Liver (tissue), 9 donors: ENCODE measurements around the gene IL36A. TPM values are rescaled to one million over a fixed set of nuclear protein-coding genes. Genes with fewer than 3 reads are reported as not detected.

Experiments used
- DNase-seq: peaks from one replicate; pipeline ENCODE4 v3.0.0-alpha.2; 2017; ENCODE audit warnings: low spot score
- H3K27ac ChIP-seq, 2 donors: one replicate each; pipeline ENCODE4 v1.7.0; 2013; ENCODE audit warnings: inconsistent platforms in 2 of 2, low read length in 2 of 2, control low read depth in 1 of 2, low read depth in 1 of 2, mild to moderate bottlenecking in 1 of 2
- H3K27me3 ChIP-seq, 4 donors: one replicate each; pipeline versions ENCODE4 v1.6.1 to v1.7.0; 2013; ENCODE audit warnings: low read length in 3 of 4, inconsistent platforms in 1 of 4, mild to moderate bottlenecking in 1 of 4, moderate library complexity in 1 of 4; ENCODE audit not compliant: control insufficient read depth in 4 of 4, insufficient read depth in 4 of 4
- H3K36me3 ChIP-seq, 4 donors: one replicate each; pipeline versions ENCODE4 v1.6.1 to v1.7.0; 2013; ENCODE audit warnings: low read length in 3 of 4, mild to moderate bottlenecking in 3 of 4, low read depth in 1 of 4, moderate library complexity in 1 of 4; ENCODE audit not compliant: control insufficient read depth in 4 of 4, insufficient read depth in 3 of 4
- H3K4me1 ChIP-seq, 4 donors: one replicate each; pipeline versions ENCODE4 v1.6.1 to v1.7.0; 2013; ENCODE audit warnings: low read length in 3 of 4, mild to moderate bottlenecking in 3 of 4, moderate library complexity in 1 of 4; ENCODE audit not compliant: control insufficient read depth in 4 of 4, insufficient read depth in 4 of 4
- H3K4me3 ChIP-seq, 3 donors: one replicate each; pipeline versions ENCODE4 v1.6.1 to v1.7.0; 2013; ENCODE audit warnings: low read length in 3 of 3, control low read depth in 1 of 3, low read depth in 1 of 3, mild to moderate bottlenecking in 1 of 3
- H3K9ac ChIP-seq, 2 donors: one replicate each; pipeline ENCODE4 v1.7.0; 2013; ENCODE audit warnings: low read length in 2 of 2, mild to moderate bottlenecking in 2 of 2, moderate library complexity in 2 of 2, control low read depth in 1 of 2, low read depth in 1 of 2
- H3K9me3 ChIP-seq, 4 donors: one replicate each; pipeline versions ENCODE4 v1.6.1 to v1.7.0; 2013; ENCODE audit warnings: low read length in 3 of 4; ENCODE audit not compliant: control insufficient read depth in 4 of 4
- EGR1 ChIP-seq, 2 donors: IDR thresholded peaks; 2 replicates each; pipeline ENCODE4 v1.6.1; 2016 to 2018; ENCODE audit warnings: antibody characterized with exemption in 2 of 2, low read depth in 2 of 2
- FOXA1 ChIP-seq: IDR thresholded peaks from 2 replicates; pipeline ENCODE4 v1.6.1; 2016; ENCODE audit warnings: antibody characterized with exemption
- FOXA2 ChIP-seq: IDR thresholded peaks from 2 replicates; pipeline ENCODE4 v1.6.1; 2016; ENCODE audit warnings: antibody characterized with exemption
- GABPA ChIP-seq, 2 donors: IDR thresholded peaks in 1 of 2; conservative IDR thresholded peaks in 1 of 2; 2 replicates each; pipeline ENCODE4 v1.6.1; 2016; ENCODE audit warnings: antibody characterized with exemption in 2 of 2, mild to moderate bottlenecking in 1 of 2, moderate library complexity in 1 of 2
- HNF4A ChIP-seq, 2 donors: conservative IDR thresholded peaks; 2 replicates each; pipeline ENCODE4 v1.6.1; 2016; ENCODE audit warnings: antibody characterized with exemption in 2 of 2, mild to moderate bottlenecking in 2 of 2
- HNF4G ChIP-seq: IDR thresholded peaks from 2 replicates; pipeline ENCODE4 v1.6.1; 2016; ENCODE audit warnings: antibody characterized with exemption
- JUND ChIP-seq, 2 donors: IDR thresholded peaks; 2 replicates each; pipeline ENCODE4 v1.6.1; 2016; ENCODE audit warnings: antibody characterized with exemption in 2 of 2
- NR2F2 ChIP-seq: IDR thresholded peaks from 2 replicates; pipeline ENCODE4 v1.6.1; 2016; ENCODE audit warnings: antibody characterized with exemption
- RAD21 ChIP-seq, 2 donors: IDR thresholded peaks; 2 replicates each; pipeline ENCODE4 v1.6.1; 2016; ENCODE audit warnings: antibody characterized with exemption in 2 of 2, mild to moderate bottlenecking in 2 of 2
- RXRA ChIP-seq, 2 donors: IDR thresholded peaks; 2 replicates each; pipeline ENCODE4 v1.6.1; 2017 to 2018; ENCODE audit warnings: antibody characterized with exemption in 2 of 2, mild to moderate bottlenecking in 1 of 2
- SP1 ChIP-seq: IDR thresholded peaks from 2 replicates; pipeline ENCODE4 v1.6.1; 2018; ENCODE audit warnings: antibody characterized with exemption, mild to moderate bottlenecking
- TAF1 ChIP-seq: conservative IDR thresholded peaks from 2 replicates; pipeline ENCODE4 v1.6.1; 2016; ENCODE audit warnings: antibody characterized with exemption, mild to moderate bottlenecking
- YY1 ChIP-seq: IDR thresholded peaks from 2 replicates; pipeline ENCODE4 v1.6.1; 2016; ENCODE audit warnings: antibody characterized with exemption, mild to moderate bottlenecking
- WGBS: extraction: QIAGEN DNeasy Blood & Tissue Kit; methylation state at CpG from one replicate; pipeline ENCODE4 v1.1.7; 2013; 5-methylcytosine and 5-hydroxymethylcytosine counted together
- polyA plus RNA-seq, 2 donors: library from polyadenylated mRNA; stranded (reverse) in 1 of 2; unstranded in 1 of 2; fragments of 200-250 nt in 1 of 2; fragments of >200 nt in 1 of 2; fragmentation: Nextera tagmentation in 1 of 2; extraction: Ambion mirVana in 1 of 2; gene quantifications; one replicate each; pipeline versions ENCODE4 v1.2.1 to v1.2.3, GENCODE V29; 2013 to 2015
- total RNA-seq, 2 donors: library from RNA; depleted of rRNA; stranded (reverse); fragments of >200 nt; gene quantifications; one replicate each; pipeline ENCODE4 v1.2.3, GENCODE V29; 2014
- TF ChIP-seq, protein P1 (sequence below): fragments of 150-350 bp; IDR thresholded peaks from 2 replicates; pipeline ENCODE4 v1.5.1; 2017; ENCODE audit warnings: improper control_type of control experiment, low read depth, low read length; ENCODE audit not compliant: missing input control
- TF ChIP-seq, protein P2 (sequence below): IDR thresholded peaks from 2 replicates; pipeline ENCODE4 v1.6.1; 2016; ENCODE audit warnings: antibody characterized with exemption
- donor health status: healthy.
- donor health status: healthy.
- donor health status: healthy.
- donor health status: healthy.
- donor health status: healthy.

The IL36A gene
- total and polyA plus RNA-seq, 4 donors = not detected

DNA sequence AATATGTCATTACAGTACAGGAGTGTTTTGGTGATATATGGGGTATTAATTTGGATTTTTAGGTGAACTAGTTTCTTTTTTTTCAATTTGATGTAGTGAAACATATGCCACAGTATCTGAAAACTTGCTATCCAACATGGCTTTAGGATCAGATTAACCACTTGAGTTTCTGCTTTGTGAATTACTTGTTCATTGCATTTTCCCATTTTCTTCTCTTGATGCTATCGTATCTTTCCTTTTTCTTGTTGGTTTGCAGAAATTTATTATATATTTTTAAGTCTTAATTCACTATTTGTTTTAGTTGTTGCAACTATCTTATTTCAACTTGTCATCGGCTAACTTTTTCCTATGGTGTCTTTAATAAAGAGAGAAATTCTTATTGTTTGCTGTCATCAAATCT, 8.8 kb downstream of the IL36A start:
- H3K27ac ChIP-seq = no peak overlapping the region
- no peaks in the 10 kb centered on the region for H3K4me1 ChIP-seq
- TF ChIP-seq GABPA (IDR thresholded peaks at IDR 0.05 in 1 of 2, conservative IDR thresholded peaks at IDR 0.05 in 1 of 2) (no peak), EGR1 (IDR thresholded peaks at IDR 0.05; ENCODE audit: low read depth in 2 of 2) (no peak), TAF1 (no peak), HNF4G (no peak), JUND (IDR thresholded peaks at IDR 0.05) (no peak), RXRA (IDR thresholded peaks at IDR 0.05) (no peak), RAD21 (IDR thresholded peaks at IDR 0.05) (no peak), YY1 (no peak), FOXA2 (no peak), SP1 (no peak), NR2F2 (no peak)
- TF ChIP-seq, protein P1, sequence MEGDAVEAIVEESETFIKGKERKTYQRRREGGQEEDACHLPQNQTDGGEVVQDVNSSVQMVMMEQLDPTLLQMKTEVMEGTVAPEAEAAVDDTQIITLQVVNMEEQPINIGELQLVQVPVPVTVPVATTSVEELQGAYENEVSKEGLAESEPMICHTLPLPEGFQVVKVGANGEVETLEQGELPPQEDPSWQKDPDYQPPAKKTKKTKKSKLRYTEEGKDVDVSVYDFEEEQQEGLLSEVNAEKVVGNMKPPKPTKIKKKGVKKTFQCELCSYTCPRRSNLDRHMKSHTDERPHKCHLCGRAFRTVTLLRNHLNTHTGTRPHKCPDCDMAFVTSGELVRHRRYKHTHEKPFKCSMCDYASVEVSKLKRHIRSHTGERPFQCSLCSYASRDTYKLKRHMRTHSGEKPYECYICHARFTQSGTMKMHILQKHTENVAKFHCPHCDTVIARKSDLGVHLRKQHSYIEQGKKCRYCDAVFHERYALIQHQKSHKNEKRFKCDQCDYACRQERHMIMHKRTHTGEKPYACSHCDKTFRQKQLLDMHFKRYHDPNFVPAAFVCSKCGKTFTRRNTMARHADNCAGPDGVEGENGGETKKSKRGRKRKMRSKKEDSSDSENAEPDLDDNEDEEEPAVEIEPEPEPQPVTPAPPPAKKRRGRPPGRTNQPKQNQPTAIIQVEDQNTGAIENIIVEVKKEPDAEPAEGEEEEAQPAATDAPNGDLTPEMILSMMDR = no peak
- TF ChIP-seq, protein P2, sequence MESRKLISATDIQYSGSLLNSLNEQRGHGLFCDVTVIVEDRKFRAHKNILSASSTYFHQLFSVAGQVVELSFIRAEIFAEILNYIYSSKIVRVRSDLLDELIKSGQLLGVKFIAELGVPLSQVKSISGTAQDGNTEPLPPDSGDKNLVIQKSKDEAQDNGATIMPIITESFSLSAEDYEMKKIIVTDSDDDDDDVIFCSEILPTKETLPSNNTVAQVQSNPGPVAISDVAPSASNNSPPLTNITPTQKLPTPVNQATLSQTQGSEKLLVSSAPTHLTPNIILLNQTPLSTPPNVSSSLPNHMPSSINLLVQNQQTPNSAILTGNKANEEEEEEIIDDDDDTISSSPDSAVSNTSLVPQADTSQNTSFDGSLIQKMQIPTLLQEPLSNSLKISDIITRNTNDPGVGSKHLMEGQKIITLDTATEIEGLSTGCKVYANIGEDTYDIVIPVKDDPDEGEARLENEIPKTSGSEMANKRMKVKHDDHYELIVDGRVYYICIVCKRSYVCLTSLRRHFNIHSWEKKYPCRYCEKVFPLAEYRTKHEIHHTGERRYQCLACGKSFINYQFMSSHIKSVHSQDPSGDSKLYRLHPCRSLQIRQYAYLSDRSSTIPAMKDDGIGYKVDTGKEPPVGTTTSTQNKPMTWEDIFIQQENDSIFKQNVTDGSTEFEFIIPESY = no peak
- H3K9me3 ChIP-seq = no peaks in the 10 kb centered on the region
- 93% methylated on average over 2 of the region's 2 CpGs for WGBS
- no peak for DNase-seq
- no peaks in the 10 kb centered on the region for H3K36me3 ChIP-seq
- H3K9ac ChIP-seq = no peak overlapping the region
- no peaks in the 10 kb centered on the region for H3K27me3 ChIP-seq
- no peak overlapping the region for H3K4me3 ChIP-seq

DNA sequence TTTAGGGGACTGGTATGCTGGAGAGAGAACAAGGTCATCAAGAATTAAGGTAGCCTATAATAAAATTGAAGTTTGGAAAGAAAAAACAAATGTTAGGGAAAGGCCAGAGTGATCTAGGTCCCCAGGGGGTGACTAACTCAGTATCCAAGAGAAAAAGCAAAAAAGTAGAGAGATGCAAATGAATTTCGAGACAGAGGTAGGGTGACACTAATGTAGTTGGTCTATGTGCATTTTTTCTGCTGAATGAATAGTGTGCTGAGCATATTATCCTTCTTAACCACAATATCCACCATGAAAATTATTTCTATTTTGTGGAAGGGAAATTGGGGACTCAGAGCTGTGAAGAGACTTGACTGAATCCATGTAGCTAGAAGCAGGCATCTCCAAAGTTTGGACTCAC, 9.8 kb downstream of the IL36A start:
- TF ChIP-seq FOXA2 (no peak), RXRA (IDR thresholded peaks at IDR 0.05) (no peak), HNF4G (no peak), SP1 (no peak), NR2F2 (no peak), FOXA1 (no peak), JUND (IDR thresholded peaks at IDR 0.05) (no peak), GABPA (IDR thresholded peaks at IDR 0.05 in 1 of 2, conservative IDR thresholded peaks at IDR 0.05 in 1 of 2) (no peak), HNF4A (conservative IDR thresholded peaks at IDR 0.05) (no peak), TAF1 (no peak), EGR1 (IDR thresholded peaks at IDR 0.05; ENCODE audit: low read depth in 2 of 2) (no peak)
- TF ChIP-seq, protein P2 = no peak
- TF ChIP-seq, protein P1 = no peak
- 87% methylated on average over 1 of the region's 1 CpG for WGBS
- H3K27me3 ChIP-seq = no peaks in the 10 kb centered on the region
- no peaks in the 10 kb centered on the region for H3K9me3 ChIP-seq
- no peaks in the 10 kb centered on the region for H3K4me1 ChIP-seq
- no peaks in the 10 kb centered on the region for H3K36me3 ChIP-seq
- H3K27ac ChIP-seq = no peak overlapping the region
- DNase-seq = no peak
- no peak overlapping the region for H3K9ac ChIP-seq
- H3K4me3 ChIP-seq = no peak overlapping the region
